Stimulated activated CD8-positive, alpha-beta memory T cell treated with anti-CD3 and anti-CD28 coated beads, Interleukin-2, amount 100 ng/mL, for 48 hours (primary cell): ENCODE data around the gene DAB2IP.
"Not testable (repeated sequence)": the region's sequence is repeated elsewhere in the genome, so short reads cannot be mapped to it uniquely, and the experiment has no call there.

Experiments
- DNase-seq, 2 donors: peaks; one replicate each; pipeline ENCODE4 v3.0.0-alpha.2; 2020; ENCODE audit warnings: low read depth in 2 of 2

Gene DAB2IP

DNA sequence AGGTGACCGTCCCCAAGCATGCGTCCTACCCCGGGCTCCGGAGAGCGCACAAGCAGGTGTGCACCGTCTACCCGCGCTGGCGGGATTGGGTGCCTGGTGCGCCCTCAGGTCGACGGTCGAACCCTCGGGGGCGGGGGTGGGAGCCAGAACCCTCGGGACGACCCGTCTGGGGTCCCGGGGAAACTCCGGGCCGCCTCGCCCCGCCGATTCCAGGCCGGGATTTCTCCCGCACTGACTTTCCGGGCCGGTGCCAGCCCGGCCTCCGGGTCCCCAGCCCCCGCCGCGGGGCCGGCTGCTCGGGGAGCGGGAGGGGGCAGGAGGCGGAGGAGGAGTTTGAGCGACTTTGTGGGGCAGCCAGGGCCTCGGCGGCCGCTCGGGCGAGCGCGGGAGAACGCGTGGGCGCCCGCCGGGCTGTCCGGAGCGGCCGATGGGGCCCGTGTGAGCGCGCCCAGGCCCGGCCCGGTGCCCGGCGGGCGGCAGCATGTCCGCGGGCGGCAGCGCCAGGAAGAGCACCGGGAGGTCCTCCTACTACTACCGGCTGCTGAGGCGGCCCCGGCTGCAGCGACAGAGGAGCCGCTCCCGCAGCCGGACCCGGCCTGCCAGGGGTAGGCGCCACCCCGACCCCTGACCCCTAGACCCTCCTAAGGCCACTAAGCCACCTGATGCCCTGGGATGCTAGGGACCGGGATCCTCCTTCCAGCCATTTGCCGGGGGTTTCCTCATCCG is at the start of gene DAB2IP:
DAB2IP (plus strand) TSS at position 340 of the 726 bp plus-strand sequence; CDS start at position 482, 142 bp downstream.
- no peak for DNase-seq

DNA sequence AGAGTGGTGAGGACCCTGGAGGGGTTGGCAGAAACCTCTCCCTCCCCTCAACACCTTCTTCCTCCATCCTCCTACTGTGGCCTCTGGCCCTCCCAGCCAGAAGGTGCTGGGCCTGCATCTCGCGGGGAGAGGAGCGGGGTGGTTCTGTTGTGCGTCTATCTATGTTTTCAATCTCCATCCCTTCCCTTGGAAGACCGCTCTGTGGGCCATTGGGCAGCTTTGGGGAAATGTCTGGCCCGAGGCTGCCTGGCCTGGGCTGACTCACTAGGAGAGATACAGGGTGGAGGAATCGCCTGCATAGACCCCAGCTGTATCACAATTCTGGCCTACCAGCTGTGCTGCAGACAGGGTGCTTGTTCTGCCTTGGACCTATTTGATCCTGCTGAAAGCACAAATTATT is 48.4 kb upstream of the DAB2IP start:
- no peak for DNase-seq

DNA sequence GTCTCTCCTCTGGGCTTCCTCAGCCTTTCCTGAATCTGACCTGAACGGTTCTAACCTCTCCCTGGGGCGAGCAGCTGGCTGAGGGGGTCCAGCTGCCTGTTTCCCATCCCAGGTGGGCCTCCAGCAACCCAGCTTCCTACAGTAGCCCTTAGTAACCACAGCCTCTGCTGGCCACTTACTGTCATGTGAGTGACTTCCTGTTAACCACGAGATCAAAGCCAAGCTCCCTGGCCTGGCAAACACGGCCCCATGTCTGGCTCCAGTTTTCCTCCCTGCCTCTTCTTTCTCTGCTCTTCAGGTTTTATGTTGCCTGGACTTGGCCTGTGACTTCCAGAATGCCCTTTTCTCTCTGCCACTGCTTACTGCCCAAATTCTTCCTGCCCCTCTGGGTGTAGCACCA is 47.2 kb upstream of the DAB2IP start:
- no peak for DNase-seq

DNA sequence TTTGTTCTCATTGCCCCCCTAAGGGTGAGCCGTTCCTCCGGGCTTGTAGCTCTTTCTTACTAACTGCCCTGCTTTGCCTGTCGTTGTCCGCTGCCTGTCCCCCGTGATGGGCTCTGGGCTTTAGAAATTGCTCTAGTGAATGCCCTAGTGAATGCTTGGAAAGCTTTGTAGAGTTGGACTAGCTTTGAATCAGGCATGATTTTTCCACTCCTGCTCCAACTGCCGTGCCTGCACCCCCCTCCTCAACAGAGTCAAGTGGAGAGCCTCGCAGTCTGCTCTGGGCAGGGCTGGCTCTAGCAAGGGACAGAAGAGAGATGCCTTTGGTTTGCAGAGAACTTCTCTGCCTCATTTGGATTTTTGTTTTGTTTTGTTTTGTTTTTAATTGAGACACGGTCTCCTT is 46.8 kb upstream of the DAB2IP start:
- DNase-seq, result no peak

DNA sequence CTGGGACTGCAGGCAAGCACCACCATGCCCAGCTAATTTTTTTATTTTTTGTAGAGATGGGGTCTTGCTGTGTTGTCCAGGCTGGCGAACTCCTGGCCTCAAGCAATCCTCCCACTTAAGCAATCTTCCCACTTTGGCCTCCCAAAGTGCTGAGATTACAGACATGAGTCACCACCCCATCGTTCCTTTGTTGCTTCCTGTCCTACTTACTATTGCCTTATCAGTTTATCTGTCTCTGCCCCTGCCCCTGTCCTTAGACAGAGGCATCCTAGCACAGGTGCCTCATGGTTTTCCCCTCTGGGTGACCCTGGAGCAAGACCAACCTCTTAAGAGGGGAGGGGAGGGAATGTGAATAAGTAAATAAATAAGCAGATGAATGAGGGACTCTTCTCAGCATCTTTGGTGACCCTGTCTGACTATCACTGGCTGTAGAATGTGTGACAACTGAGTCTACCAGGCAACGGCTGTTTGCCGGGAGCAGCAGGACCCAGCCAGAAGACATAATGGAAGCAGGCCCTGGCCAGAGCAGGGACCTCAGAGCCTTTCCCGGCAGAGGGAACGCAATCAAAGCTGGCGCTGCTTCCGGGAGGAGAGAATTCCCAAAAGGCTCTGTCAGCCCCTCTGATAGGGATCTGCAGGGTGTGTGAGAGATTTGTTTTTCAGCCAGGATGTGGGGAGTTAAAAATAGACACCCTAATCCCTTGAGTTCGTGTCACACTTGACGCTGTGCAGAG is 43.8 kb upstream of the DAB2IP start:
- DNase-seq, result no peak

DNA sequence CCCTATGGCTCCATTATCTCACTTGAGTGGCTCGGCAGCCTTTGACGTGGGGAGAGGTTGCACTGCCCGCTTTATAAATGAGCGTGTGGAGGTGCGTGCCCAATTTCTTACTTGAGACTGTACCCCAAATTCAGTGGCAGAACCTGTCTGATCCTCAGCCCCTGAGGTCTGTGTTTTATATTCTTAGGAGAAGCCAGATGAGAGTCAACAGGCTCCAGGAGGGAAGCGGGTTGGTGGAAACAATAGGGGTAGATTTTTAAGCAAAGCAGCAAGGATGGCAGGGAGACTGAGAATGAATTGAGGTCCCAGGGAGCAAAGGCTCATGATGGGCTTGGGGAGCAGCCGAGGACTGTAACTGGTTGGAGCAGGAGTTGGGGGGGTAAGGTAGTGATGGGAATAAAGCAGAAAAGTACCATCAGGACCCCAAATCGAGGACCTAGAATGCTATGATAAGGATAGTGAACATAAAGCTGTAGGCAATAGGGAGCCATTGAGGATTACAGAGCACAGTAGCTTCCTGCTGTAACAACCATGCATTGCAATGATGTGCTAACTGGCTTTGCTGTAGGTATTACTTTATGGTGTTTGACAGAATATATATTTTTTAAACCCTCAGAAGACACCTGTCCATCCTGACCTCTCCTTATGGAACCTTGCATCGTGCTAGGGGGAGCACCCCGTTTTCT is 43.1 kb upstream of the DAB2IP start:
- DNase-seq, result no peak

DNA sequence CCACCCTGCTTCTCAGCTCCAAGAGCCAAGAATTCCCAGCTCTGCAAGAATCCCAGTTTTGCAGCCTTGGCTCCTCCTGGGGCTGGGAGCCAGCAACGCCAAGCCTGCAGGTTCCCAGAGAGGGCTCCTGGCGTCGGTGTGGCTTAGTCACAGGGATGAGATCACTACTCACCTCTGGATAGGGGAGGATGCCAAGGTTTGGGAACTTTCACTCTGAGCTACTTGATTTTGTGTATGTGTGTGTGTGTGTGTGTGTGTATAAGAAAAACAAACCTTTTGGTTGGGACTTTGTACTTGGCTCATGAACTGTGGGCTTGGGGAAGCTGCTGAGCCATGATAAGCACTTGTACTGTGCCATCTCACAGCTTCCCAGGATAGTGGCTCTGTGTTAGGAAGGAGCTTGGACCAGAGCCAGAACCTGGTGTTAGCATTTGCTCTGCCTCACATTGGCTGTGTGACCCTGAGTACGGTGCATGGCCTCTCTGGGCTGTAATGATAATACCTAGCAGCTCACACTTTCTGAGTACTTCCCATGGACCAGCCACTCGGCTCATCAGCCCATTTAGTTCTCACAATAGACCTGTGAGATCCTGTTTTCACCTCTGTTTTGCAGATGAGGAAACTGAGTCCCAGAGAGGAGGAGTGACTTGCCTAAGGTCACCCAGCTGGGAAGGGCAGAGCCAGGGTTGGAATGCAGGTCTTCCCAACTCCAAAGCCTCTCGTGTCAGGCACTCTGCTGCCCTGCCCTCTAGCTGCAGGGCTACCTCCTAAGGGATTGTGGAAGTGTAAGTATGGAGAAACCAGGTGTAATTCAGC is 41.4 kb upstream of the DAB2IP start:
- DNase-seq, result no peak

DNA sequence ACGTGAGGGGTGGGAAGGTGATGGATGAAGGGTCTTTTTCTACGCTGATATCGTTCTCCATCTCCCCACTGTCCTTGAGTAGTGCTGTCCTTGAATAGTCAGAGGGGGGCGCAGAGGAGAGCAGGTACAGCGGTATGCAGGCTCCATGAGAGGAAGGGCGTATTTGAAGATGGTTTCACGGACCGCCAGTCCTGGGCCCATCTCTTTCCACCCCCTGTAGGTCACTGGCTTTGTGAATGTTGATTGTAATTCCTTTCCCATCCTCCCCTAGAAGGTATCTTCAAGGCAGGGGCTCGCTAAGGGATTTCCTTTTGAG is 40.8 kb upstream of the DAB2IP start:
- no peak for DNase-seq

DNA sequence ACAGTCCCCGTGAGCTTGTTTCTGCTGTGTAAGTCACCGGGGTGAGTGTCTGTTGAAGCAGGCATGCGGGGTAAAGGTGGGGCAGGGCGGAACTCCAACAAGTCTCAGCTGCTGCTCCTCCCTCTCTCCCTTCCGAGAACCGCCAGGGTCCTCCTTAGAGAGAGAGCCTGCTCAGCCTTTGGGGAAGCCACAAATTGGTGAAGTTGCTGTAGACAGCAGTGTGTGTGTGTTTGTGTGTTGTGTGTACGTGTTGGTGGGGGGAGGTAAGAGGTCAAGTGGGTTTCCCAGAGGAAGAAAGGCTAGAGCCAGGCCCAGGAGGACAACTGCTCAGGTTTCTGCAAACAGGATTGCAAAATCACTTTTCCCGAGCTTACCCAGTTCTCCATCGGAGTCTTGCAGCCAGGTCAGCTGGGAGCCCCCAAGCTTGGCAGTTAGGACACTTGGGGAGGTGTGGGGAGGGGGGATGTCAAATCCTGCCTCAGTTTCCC is 38.9 kb upstream of the DAB2IP start:
- DNase-seq, result no peak

DNA sequence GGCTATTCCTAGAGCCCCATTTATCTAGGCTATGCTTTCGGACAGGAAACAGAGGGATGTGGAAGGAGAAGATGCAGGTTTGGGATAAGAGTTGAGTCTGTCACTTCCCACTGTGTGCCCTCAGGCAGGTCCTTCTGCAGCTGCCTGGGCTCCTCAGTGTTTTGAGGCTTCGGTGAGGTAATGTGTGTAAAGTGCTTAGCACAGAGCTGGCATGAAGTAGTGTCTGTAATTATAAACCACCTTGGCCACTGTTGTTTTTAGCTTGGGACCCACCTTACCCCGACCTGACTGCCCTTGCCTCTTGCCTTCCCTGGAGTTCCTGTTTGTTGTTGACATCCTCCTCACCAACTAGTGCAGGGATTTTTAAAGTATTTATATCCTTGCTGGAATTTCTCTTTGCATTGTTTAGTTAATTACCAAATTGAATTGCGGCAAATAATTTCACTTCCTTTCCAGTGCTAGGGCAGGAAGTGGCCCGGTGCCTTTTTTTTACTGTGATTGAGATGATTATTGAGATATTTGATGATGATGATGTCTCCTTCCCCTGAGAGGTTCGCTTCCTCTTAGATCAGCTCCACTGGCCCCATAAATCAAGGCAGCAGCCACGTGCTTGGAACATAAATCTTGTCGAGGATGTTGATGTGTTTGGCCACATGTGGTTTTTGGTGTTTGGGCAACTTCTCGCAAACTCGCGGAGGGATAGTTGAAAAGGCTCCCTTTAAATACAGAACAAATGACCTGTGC is 38.3 kb upstream of the DAB2IP start:
- no peak for DNase-seq

DNA sequence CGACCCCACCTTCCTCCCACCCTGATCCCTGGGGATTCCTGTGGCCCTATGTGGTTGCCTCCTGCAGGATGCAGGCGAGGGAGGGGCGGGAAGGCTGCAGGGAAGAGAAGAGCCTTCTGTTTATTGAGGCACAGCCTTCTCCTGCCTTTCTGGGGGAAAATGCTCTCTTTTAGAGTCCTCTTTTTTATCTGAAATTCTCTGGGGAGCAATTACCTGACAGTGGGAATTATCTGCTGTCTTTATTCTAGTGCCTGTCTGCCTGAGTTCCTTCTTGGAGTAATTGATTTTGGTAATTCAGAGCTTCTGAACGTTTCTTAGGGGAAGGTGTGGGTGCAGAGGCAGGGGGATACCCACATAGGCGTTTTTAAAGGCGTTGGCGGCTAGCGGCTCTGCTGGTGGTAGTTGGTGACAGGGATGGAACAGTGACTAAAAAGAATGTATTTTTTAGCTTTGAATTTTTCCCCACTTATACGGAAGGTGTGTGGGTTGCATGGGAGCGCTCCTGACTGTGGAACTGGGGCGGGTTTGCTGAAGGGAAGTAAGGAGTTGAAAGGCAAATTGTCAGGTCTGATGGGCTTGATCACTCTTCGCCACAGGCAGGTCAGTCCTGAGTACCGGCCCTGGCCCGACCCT is 35.2 kb upstream of the DAB2IP start:
- no peak for DNase-seq

DNA sequence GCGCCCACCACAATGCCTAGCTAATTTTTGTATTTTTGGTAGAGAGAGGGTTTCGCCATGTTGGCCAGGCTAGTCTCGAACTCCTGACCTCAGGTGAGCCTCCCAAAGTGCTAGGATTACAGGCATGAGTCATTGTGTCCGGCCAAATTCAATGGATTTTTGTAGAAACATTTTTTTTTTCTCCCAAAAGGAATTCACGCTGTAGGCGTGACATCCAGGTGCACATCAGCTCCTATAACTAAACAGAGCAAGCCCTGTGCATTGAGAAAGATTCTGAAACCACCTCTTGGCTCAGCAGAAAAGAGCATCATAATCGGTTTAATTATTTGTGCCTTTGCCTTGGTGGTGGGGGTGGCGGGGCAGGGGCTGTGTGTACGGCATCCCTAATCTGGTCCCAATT is 32.9 kb upstream of the DAB2IP start:
- DNase-seq, result no peak

DNA sequence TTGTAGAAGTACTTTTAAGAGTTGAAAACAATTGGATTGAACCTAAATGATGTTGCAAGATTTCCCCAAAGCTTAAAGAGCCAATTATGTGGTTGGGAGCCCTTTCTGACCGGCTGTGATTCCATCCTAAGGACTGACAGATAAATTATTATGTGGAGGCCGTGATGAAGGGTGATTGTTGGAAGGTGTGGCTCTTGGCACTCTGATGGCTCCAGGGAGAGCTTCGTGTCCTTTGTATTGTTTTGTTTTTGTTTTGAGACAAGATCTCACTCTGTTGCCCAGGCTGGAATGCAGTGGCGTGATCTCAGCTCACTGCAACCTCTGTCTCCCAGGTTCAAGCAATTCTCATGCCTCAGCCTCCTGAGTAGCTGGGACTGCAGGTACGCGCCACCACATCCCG is 32.5 kb upstream of the DAB2IP start:
- not testable (repeated sequence) for DNase-seq

DNA sequence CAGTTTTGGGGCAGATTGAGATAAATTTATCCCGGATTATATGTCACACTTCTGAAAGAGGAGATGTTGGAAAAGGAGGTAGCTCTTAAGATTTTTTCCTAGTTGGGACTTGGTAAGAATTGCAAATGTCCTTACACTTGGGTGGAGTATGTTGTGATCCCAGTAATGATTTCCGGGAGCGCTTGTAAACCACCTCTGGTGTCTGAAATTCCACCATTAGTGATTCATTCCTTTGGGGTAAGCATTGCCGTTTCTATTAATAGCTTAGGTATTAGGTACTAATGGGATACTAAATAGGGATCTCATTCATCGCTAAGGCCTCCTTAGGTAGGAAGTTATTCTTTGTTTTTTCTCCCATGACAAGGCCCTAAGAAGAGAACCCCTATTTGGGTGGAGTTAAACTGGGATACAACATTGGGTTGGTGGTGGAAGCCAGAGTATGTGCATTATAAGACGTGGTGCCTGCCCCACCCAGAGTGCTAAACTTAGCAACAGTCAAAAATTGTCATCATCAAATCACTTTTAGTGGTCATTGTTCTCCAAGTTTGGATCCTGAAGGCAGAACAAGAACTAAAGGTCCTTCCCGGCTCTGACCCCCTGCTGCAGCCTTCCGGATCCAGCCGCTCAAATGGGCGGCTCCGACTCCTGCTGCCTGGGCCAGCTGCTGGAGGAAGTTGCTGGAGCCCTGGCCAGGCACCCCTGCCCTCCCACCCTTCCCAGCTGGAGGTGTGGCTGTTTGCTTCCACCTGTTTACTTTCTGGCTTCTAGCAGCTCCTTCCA is 31.7 kb upstream of the DAB2IP start:
- DNase-seq, result no peak

DNA sequence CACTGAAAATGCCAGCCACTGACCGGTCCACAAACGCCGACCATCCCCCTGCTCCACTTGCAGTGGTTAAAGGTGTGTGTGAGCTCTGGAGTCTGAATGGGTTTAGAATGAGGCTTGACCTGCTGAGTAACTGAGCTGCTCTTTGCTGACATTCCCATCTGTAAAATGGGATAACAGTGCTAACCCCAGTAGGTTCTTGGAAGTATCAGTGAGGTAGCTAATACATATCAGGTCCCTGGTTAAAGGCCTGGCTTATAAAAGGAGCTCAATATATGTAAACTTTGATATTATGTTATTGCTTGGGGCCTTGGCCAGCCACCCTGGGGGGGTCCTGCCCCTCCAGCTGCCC is 31.1 kb upstream of the DAB2IP start:
- no peak for DNase-seq

DNA sequence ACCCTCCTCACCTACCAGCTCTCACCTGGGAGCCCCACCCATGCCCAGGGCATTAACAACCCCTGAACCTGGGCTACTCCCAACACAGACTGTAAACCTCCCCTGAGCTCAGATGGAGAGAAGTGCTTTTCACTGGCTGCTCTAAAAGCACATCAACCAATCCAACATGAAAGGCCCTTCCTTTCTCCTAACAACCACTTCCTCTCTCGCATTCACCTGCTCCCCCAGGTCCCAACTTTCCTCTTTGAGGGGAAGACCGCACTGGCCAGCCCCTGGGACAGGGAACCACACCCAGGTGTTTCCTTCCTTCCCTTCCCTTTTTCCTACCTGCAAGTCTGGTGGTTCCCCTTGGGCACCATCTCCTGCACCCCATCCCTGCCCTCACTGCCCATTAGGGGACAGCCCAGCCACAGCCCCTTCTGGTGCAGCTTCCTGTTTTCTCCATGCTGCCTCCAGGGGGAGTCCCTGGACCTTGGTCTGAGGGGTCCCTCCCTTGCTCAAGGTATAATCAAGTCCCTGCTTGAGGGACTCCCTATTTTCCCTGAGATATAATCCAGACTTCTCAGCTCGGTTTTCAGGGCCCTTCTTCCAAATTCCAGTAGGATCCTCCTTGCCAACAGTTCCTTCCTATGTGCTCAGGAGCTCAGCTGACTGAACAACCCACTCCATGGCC is 30.5 kb upstream of the DAB2IP start:
- DNase-seq, result no peak

DNA sequence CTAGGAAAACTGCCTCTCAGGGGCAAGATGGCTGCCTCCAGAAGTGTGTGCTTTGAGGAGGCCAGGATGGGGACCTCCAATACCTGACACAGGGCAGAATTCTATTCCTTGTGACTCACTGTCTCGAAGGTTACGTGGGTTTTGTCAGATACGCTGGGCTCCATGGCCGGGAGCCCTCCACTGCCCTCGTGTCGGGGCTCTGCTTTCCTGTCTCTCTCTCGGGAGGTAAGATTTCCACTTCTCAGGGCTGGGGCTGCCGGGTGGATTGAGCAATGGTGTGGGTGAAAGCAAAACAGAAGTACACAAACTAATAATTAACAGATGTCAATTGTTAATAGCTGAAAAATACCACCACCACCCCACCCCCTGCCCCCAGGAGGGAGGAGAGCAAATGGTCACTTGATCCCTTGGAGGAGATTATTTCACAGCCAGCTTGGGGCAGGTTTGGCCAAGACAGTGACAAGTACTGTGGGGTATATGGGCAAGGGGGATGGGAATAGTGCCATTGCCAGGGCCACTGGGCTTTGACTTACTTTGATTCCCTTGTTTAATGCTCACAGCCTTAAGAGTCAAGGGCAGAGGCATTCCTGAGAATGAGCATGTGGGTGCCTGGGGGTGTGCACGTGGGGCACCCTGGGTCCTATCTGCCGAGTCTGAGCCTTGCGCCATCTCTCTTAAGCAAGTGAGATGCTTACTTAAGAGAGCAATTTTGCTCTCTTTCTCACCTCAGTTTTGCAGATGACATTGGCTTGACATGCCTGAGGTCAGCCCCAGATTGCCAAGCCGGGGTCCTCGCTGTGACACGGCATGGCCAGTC is 28.8 kb upstream of the DAB2IP start:
- no peak for DNase-seq

DNA sequence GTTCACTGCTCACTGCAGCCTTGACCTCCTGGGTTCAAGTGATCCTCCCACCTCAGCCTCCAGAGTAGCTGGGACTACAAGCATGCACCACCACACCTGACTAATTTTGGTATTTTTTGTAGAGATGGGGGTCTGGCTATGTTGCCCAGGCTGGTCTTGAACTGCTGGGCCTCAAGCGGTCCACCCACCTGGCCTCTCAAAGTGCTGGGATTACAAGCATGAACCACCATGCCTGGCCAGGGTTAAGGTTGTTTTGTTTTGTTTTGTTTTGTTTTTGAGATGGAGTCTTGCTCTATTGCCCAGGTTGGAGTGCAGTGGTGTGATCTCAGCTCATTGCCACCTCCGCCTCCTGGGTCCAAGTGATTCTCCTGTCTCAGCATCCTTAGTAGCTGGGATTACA is 28.0 kb upstream of the DAB2IP start:
- not testable (repeated sequence) for DNase-seq

DNA sequence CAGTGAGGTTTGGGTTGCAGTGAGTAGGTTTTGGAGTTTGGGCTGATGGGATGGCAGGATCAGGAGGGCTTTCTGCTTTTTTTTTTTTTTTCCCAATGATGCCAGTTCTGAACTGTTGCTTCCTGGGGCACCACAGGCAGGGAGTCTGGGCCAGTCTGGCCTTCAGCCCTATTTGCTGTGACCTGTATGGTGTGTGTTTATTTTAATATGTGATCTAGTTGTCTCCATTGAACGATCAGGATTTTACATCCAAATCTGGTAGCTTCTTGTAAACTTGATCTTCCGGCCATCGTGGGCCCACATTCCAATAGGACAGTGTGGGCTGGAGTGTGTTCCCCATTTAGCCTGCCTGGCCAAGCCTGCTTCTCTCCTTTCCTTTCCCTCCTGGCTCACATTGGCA is 25.8 kb upstream of the DAB2IP start:
- DNase-seq, result no peak
